NCI-H2029 treated with DMSO at 0.1 percent for 48 hours (cell line): ENCODE data around the gene TOP2A.

Source experiments
- DNase-seq: peaks from one replicate; lab custom pipeline; 2025; lab: John Stamatoyannopoulos, UW

TOP2A gene

GRCh38 chr17:40358323-40359038, 59.2 kb downstream of the TOP2A start:
- DNase-seq = peak; percentile 23

DNA sequence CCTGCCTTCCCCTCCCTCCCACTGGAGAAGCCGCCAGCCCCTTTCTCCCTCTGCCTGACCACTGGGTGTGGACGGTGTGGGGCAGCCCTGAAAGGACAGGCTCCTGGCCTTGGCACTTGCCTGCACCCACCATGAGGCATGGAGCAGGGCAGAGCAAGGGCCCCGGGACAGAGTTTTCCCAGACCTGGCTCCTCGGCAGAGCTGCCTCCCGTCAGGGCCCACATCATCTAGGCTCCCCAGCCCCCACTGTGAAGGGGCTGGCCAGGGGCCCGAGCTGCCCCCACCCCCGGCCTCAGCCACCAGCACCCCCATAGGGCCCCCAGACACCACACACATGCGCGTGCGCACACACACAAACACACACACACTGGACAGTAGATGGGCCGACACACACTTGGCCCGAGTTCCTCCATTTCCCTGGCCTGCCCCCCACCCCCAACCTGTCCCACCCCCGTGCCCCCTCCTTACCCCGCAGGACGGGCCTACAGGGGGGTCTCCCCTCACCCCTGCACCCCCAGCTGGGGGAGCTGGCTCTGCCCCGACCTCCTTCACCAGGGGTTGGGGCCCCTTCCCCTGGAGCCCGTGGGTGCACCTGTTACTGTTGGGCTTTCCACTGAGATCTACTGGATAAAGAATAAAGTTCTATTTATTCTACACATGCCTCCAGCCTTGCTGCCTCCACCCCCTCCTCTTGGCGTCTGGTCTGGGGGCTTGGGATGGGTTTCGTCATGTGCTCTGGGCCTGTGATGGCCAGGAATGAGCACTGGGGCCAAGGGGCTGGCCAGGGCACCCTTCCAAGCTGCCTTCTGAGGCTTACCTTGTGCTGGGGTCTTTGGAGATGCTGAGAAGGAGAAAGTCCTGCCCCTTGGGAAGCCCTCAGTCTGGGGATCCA, 60.5 kb downstream of the TOP2A start:
- no peak for DNase-seq

DNA sequence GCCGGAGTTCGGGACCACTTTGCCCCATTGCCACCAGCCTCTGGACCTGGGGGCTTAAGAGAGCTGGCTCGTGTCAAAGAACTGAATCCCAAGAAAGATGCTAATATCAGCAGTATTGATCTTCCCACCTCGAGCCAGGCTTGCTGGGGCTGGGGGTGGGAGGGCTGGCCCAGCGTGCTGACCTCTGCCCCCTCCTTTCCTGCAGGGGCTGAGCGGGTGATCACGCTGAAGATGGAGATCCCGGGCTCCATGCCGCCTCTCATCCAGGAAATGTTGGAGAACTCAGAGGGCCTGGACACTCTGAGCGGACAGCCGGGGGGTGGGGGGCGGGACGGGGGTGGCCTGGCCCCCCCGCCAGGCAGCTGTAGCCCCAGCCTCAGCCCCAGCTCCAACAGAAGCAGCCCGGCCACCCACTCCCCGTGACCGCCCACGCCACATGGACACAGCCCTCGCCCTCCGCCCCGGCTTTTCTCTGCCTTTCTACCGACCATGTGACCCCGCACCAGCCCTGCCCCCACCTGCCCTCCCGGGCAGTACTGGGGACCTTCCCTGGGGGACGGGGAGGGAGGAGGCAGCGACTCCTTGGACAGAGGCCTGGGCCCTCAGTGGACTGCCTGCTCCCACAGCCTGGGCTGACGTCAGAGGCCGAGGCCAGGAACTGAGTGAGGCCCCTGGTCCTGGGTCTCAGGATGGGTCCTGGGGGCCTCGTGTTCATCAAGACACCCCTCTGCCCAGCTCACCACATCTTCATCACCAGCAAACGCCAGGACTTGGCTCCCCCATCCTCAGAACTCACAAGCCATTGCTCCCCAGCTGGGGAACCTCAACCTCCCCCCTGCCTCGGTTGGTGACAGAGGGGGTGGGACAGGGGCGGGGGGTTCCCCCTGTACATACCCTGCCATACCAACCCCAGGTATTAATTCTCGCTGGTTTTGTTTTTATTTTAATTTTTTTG, 61.6 kb downstream of the TOP2A start:
- no peak for DNase-seq

DNA sequence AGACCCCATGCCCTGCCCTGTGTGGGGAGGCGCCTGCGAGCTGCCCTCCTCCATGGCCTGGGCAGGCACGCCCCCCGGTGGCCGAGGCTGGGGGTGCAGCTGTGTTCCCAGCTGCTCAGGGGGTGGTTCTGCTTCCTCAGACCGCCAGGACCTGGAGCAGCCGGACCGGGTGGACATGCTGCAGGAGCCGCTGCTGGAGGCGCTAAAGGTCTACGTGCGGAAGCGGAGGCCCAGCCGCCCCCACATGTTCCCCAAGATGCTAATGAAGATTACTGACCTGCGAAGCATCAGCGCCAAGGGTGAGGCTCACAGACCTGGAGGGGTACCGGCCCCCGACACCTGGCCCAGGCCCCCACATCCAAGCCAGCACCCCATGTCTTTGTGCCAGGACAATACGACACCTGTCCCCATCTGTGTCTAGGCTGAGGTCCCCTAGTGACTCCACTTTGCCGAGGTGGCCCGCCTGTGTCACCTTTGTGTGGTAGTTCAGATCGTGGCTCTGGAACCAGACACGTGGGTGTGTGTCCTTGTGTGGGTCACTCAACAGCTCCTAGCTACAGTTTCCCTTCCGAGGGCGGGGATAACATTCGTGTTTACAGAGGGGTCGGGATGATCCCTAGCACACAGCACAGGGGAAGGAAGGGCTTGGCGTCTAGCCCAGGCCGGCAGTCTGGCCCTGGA, 62.4 kb downstream of the TOP2A start:
- peak; percentile 3 for DNase-seq

DNA sequence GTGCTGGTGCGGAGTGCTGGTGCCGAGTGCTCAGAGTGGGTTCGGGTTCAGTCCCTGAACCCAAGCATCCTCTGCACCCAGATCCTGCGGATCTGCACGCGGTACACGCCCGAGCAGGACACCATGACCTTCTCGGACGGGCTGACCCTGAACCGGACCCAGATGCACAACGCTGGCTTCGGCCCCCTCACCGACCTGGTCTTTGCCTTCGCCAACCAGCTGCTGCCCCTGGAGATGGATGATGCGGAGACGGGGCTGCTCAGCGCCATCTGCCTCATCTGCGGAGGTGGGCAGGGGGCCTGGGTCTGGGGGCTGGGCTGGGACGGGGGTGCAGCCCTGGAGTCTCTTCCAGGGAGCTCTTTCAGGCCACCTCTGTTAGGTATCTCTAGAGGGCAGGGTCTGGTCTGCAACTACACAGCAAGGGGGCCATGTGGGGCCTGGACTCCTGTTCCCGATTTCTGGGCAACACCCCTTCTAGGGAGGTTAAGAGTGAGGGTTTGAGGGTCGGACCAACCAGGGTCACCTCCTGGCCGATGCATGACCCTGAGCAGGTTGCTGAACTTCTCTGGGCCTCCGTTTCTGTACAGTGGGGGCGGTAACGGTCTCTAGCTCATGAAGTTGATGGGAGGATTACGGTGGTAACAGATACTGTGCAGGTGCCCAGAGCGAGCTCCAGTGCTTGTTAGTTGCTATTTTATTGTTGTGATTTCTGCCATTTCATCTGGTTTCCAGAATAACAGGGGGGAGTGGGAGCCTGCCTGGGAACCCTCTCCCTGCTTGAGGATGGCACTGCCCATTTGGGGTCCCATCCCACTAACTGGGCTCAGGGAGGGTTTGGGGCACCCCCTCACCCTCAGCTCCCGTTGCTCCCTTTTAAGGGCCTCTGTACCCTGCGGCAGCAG, 63.2 kb downstream of the TOP2A start:
- DNase-seq = no peak

GRCh38 chr17:40352779-40353394, 64.8 kb downstream of the TOP2A start:
- DNase-seq = no peak

DNA sequence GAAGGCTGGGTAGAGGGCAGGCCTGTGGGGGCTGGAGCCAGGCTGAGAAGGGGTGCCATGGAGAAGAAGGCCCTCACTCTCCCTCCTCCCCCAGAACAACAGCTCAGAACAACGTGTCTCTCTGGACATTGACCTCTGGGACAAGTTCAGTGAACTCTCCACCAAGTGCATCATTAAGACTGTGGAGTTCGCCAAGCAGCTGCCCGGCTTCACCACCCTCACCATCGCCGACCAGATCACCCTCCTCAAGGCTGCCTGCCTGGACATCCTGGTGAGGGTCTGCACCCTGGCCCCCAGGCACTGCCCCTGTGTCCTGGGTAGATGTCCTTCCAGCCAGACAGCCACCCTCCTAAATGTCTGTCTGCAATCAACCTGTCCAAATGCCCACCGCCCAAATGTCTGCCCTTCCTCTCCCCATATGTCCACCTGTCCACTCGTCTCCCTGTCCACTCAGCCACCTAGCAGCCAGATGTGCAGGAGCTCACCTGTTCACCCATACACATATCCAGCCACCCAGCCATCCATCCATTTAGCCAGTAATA, 65.4 kb downstream of the TOP2A start:
- DNase-seq = no peak

GRCh38 chr17:40351359-40352236, 66.1 kb downstream of the TOP2A start:
- peak; percentile 24 for DNase-seq

- no peak for DNase-seq
These were observed 66.9 kb downstream of the TOP2A start for GRCh38 chr17:40350689-40351358.

GRCh38 chr17:40349895-40350688, 67.6 kb downstream of the TOP2A start:
- no peak for DNase-seq

DNA sequence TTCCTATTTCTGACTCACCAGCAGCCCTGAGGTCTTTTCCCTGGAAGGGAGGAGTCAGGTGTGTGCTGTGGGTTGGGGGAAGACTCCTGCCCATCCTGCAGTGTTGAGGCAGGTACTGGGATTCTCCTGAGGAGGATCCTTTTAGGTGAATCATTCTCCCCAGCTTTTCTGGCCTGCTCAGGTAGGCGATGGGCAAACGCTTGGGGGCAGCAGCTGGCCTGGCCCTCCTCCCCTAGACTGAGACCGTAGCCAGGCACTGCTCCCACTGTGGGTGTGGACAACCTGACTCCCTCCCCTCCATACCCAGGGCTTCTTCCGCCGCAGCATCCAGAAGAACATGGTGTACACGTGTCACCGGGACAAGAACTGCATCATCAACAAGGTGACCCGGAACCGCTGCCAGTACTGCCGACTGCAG, 68.2 kb downstream of the TOP2A start:
- DNase-seq = no peak

GRCh38 chr17:40348562-40349476, 68.9 kb downstream of the TOP2A start:
- no peak for DNase-seq

DNA sequence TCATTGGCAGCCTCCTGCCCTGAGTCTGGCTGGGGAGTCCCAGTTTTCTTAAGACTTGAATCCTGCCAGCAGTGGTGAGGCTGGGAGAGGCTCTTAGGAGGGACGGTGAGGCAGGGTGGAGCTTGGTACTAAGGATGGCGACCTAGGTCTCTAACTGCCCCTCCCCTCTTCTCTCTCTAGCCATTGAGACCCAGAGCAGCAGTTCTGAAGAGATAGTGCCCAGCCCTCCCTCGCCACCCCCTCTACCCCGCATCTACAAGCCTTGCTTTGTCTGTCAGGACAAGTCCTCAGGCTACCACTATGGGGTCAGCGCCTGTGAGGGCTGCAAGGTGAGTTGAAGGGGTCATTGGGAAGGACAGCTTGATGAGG, 69.6 kb downstream of the TOP2A start:
- no peak for DNase-seq

GRCh38 chr17:40347319-40348135, 70.2 kb downstream of the TOP2A start:
- DNase-seq = no peak

- DNase-seq = no peak
These were observed 70.9 kb downstream of the TOP2A start for GRCh38 chr17:40346765-40347158.
